Suppressor macrophage treated with lipopolysaccharide for 4 hours (primary cell): ENCODE measurements around the gene SLC7A10.
A peak's percentile ranks its signal among the peaks of the same experiment; 100 is the strongest.

Experiments used
- DNase-seq: peaks from one replicate; pipeline ENCODE4 v3.0.0-alpha.2; 2020

The SLC7A10 gene

GRCh38 chr19:33252971-33253370, 27.3 kb upstream of the SLC7A10 start:
- peak; percentile 90 for DNase-seq

DNA sequence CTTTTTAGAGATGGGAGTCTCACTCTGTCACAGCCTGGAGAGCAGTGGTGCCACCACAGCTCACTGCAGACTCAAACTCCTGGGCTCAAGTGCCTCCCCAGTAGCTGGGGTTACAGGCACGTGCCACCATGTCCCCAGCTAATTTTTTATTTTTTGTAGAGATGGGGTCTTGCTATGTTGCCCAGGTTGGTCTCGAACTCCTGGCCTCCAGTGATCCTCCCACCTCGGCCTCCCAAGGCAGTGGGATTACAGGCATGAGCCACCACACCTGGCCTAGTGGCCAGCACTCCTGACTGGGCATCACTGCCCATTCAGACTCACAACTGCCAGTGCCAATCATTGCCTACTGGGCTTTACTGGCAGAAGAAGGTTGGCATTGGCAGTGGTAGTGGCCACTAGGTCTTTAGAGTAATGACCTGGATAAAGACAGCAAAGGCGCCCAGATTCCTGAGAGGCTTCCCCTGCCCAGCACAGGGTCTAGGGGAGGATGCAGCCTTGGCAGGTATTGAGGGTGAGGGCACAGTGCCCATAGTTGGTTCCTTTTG, 26.8 kb upstream of the SLC7A10 start:
- DNase-seq: no peak

- DNase-seq: no peak
These were observed 26.0 kb upstream of the SLC7A10 start for GRCh38 chr19:33251526-33252090.

- DNase-seq: no peak
These were observed 25.4 kb upstream of the SLC7A10 start for GRCh38 chr19:33251076-33251475.

- no peak for DNase-seq
These were observed 24.9 kb upstream of the SLC7A10 start for GRCh38 chr19:33250500-33250899.

GRCh38 chr19:33249740-33250366, 24.2 kb upstream of the SLC7A10 start:
- DNase-seq: no peak

GRCh38 chr19:33248954-33249613, 23.4 kb upstream of the SLC7A10 start:
- peak; percentile 80 for DNase-seq

- DNase-seq: no peak
These were observed 22.9 kb upstream of the SLC7A10 start for GRCh38 chr19:33248553-33248953.

DNA sequence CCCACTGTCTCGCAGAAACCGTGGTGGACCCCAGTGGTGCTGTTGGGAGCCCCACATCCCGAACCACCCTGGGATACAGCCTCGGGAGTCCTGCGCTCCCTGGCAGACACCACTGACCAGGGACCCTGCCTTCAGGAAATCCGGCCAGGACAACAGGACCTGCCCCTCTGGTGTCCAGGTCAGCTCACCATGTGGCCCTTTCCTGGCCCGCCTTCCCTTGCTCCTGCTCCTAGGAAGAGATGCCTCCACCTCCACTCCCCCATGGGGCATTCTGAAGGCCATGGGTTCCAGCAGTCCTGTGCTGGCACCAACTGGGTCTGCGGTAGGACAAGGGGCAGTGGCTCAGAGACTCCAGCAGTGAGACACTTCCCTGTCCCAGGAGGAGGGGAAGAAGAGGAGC, 22.5 kb upstream of the SLC7A10 start:
- no peak for DNase-seq

- no peak for DNase-seq
These were observed 21.8 kb upstream of the SLC7A10 start for GRCh38 chr19:33247441-33247819.

GRCh38 chr19:33246709-33247440, 21.2 kb upstream of the SLC7A10 start:
- no peak for DNase-seq

DNA sequence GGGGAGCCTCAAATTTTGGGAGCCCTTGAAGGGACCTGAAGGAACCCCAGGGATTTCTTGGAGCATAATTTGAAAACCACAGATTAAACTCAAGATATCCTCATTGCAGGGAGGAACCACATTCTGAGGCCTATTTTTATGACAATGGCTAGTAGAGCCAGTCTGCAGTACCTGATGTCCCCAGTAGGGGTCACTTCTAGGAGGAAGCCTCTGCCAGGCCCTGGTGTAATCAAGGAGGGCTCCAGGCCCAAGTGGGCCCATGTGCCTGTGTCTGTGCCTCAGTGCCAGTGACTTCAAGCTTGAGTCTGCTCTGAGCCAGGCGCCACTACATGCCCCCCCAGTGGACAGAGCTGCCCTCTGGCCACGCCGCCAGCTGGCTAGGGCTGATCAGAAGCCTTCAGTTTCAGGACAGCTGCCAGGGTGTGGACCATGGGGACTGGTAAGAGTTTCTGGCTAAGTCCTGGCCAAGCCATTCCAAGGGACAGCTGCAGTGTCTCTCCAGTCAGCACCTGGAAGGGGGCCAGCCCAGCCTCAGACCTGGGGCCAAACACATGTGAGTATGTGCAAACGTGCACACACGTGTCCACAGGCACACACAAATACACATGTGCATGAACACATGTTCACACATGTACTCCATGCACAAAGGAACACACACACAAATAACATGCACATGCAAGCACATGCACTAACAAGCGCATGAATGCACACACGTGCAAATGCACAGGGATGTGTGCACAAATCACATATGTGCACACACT, 20.5 kb upstream of the SLC7A10 start:
- DNase-seq: peak; percentile 52

- no peak for DNase-seq
These were observed 17.3 kb upstream of the SLC7A10 start for GRCh38 chr19:33242911-33243310.

GRCh38 chr19:33242131-33242530, 16.5 kb upstream of the SLC7A10 start:
- no peak for DNase-seq

- peak; percentile 49 for DNase-seq
These were observed 16.0 kb upstream of the SLC7A10 start for GRCh38 chr19:33241530-33242101.

- no peak for DNase-seq
These were observed 15.5 kb upstream of the SLC7A10 start for GRCh38 chr19:33241091-33241529.

GRCh38 chr19:33240181-33240771, 14.6 kb upstream of the SLC7A10 start:
- DNase-seq: no peak

DNA sequence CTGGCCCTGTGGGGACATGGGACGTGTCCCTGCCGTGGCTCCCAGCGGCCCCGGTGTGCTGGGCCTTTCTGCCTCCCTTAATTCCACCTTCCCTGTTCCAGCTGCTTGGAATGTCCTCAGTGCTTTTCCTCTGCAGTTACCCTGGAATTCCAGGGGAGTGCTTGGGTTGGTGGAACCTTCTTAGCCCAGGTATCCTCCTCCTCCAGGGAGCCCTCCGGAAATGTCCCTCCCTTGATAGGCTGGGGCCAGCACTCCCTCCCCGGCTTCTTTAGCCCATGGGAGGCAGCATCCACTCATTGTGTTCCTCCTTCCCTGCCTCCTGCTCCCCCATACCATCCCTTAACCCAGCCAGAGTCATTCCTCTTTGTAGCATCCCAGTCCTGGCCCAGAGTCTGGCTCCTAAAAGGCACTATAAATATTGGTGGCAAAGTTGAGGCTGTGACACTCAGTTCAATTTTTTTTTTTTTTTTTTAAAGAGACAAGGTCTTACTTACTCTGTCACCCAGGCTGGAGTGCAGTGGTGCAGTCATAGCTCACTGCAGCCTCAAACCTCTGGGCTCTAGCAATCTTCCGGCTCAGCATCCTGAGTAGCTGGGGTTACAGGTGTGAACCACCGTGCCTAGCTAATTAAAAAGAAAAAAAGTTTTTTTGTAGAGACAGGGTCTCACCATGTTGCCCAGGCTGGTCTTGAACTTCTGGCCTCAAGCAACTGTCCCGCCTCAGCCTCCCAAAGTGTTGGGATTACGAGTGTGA, 13.7 kb upstream of the SLC7A10 start:
- DNase-seq: no peak

DNA sequence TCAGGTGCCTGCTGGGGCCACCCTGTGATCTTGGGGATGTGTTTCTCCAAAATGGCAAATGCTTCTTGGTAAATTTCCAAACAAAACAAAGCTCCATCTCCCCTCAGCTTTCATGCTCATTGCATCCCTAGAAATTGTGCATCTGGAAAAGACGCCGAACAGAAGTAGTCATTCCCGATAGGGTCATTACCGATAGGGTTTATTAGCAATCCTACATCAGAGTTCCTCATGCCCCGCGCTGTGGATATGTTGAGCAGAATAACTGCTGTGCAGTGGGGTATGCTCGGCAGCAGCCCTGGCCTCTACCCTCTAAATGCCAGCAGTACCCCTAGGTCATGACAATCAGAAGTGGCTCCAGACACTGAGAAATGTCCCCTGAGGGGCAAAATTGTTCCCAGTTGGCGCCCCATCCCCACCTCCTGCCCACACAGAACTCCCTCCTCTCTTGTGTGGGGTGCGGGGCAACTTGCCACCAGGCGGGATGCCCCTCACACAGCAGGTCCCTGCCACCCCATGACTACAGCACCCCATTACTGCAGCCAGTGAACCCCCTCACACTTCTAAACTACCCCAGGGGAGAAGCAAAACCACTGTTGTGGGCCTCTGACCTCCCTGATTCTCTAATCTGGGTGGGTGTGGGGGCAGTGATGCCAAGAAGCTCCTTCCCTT, 13.0 kb upstream of the SLC7A10 start:
- DNase-seq: no peak

GRCh38 chr19:33236696-33237390, 11.2 kb upstream of the SLC7A10 start:
- DNase-seq: no peak
